Stimulated activated CD4-positive, alpha-beta T cell treated with anti-CD3 and anti-CD28 coated beads, Interleukin-2, amount 100 ng/mL, for 4 hours (primary cell): ENCODE data around the gene BCL11A.

ENCODE experiments used
- DNase-seq: peaks from one replicate; pipeline ENCODE4 v3.0.0-alpha.2; 2020; ENCODE audit warnings: low read depth

The BCL11A gene

DNA sequence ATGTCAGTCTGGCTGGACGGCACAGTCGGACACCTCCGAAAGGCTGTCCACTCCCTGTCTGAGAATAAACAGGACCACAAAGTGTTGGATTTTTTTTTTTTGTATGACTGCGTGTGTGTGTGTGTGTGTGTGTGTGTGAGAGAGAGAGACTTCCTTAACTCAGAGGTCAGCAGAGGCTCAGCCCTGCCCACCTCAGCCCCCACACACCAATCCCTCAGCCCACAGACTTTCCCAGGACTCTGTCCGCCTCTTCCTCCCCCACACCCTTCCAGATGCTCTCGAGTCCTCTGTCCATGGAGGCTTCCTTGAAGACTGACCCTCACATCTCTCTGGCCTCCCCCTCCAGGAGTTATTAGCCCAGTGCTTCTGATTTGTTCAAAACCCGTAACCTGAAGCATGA is 147.3 kb downstream of the BCL11A start:
- no peak for DNase-seq

DNA sequence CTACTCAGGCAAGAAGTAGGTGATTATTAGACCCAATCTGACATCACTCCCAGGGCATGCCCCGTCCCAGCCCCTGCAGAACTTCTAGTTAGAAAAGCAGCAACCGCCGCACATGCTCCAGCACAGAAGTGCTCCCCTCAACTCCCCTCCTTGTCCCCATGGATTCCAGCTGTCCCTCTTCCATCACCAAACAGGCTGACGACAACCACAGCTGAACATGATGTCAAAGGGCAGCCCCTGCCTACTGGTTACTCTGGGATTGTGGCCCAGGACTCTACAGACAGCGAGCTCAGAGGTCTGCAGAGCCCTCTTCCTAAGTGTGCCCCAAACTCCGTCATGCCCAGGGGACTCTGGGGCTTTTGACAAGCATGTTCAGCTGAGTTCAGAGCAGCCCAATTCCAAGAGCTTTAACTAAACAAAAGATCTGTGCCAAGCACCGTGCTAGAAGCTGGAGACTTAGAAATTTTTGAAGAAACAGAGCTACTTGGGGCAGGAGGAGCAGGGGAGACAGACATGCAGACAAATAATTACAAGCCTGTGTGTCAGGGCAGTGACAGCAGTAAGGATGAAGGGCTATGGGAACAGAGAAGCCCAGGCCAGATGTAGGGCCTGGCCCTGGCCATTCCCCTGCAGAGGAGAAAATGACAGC is 148.1 kb downstream of the BCL11A start:
- no peak for DNase-seq
